H9 (cell line): ENCODE results near the gene SCAF11. TPM values are rescaled to one million over a fixed set of nuclear protein-coding genes. Genes with fewer than 3 reads are reported as not detected.
A peak's percentile ranks its signal among the peaks of the same experiment; 100 is the strongest.

Experiments
- DNase-seq: peaks from one replicate; pipeline ENCODE4 v3.0.0-alpha.2; 2017
- H2AFZ ChIP-seq: one replicate; pipeline ENCODE4 v1.6.1; 2013; ENCODE audit warnings: mild to moderate bottlenecking, low read length, control low read depth, moderate library complexity
- H2AK5ac ChIP-seq: 2 replicates; pipeline ENCODE4 v1.6.1; 2013; ENCODE audit warnings: low read length, control low read depth, mixed read lengths; ENCODE audit not compliant: insufficient read length
- H2BK120ac ChIP-seq: one replicate; pipeline ENCODE4 v1.6.1; 2013; ENCODE audit warnings: low read depth, mild to moderate bottlenecking, low read length, control low read depth, inconsistent platforms; ENCODE audit not compliant: poor library complexity, severe bottlenecking
- H2BK12ac ChIP-seq: 2 replicates; pipeline ENCODE4 v1.6.1; 2013; ENCODE audit warnings: low read length, control low read depth, mixed read lengths, low read depth; ENCODE audit not compliant: insufficient read length
- H2BK15ac ChIP-seq: 2 replicates; pipeline ENCODE4 v1.6.1; 2013; ENCODE audit warnings: low read depth, low read length, control low read depth
- H2BK20ac ChIP-seq: one replicate; pipeline ENCODE4 v1.6.1; 2013; ENCODE audit warnings: low read depth, mild to moderate bottlenecking, low read length, control low read depth, inconsistent platforms; ENCODE audit not compliant: poor library complexity, severe bottlenecking
- H2BK5ac ChIP-seq: 2 replicates; pipeline ENCODE4 v1.6.1; 2013; ENCODE audit warnings: low read length, control low read depth, mixed read lengths; ENCODE audit not compliant: insufficient read length
- H3K14ac ChIP-seq: 2 replicates; pipeline ENCODE4 v1.6.1; 2013; ENCODE audit warnings: low read length, control low read depth; ENCODE audit not compliant: insufficient read depth
- H3K18ac ChIP-seq: 2 replicates; pipeline ENCODE4 v1.6.1; 2013; ENCODE audit warnings: low read depth, mild to moderate bottlenecking, mixed read lengths, low read length, control low read depth; ENCODE audit not compliant: insufficient read length
- H3K23ac ChIP-seq: 2 replicates; pipeline ENCODE4 v1.6.1; 2013; ENCODE audit warnings: low read length, control low read depth, mixed read lengths, low read depth; ENCODE audit not compliant: insufficient read length
- H3K23me2 ChIP-seq: 2 replicates; pipeline ENCODE4 v1.6.1; 2013; ENCODE audit warnings: low read depth, mild to moderate bottlenecking, mixed read lengths, low read length, control low read depth; ENCODE audit not compliant: insufficient read length, poor library complexity, severe bottlenecking
- H3K27ac ChIP-seq: 2 replicates; pipeline ENCODE4 v1.5.1; 2013; ENCODE audit warnings: low read length, control low read depth, mixed read lengths, low read depth; ENCODE audit not compliant: insufficient read length
- H3K27me3 ChIP-seq: 2 replicates; pipeline ENCODE4 v1.6.1; 2013; ENCODE audit warnings: low read length, control low read depth, inconsistent platforms; ENCODE audit not compliant: insufficient read depth
- H3K4ac ChIP-seq: 2 replicates; pipeline ENCODE4 v1.6.1; 2013; ENCODE audit warnings: low read depth, mild to moderate bottlenecking, control low read depth, inconsistent platforms, low read length, moderate library complexity
- H3K4me1 ChIP-seq: 2 replicates; pipeline ENCODE4 v1.6.1; 2013; ENCODE audit warnings: low read length, control low read depth, inconsistent platforms; ENCODE audit not compliant: insufficient read depth
- H3K4me2 ChIP-seq: 2 replicates; pipeline ENCODE4 v1.6.1; 2013; ENCODE audit warnings: low read length, control low read depth, mixed read lengths; ENCODE audit not compliant: insufficient read length, insufficient read depth
- H3K56ac ChIP-seq: 2 replicates; pipeline ENCODE4 v1.6.1; 2013; ENCODE audit warnings: low read depth, mild to moderate bottlenecking, mixed read lengths, low read length, control low read depth; ENCODE audit not compliant: insufficient read length
- H3K79me1 ChIP-seq: 2 replicates; pipeline ENCODE4 v1.6.1; 2013; ENCODE audit warnings: low read depth, mild to moderate bottlenecking, moderate library complexity, low read length, control low read depth, inconsistent platforms; ENCODE audit not compliant: insufficient read depth, poor library complexity, severe bottlenecking
- H3K79me2 ChIP-seq: 2 replicates; pipeline ENCODE4 v1.6.1; 2013; ENCODE audit warnings: low read length, control low read depth, inconsistent platforms; ENCODE audit not compliant: insufficient read depth
- H3K9ac ChIP-seq: 2 replicates; pipeline ENCODE4 v1.6.1; 2013; ENCODE audit warnings: low read length, control low read depth, mixed read lengths; ENCODE audit not compliant: insufficient read length; ENCODE audit errors: extremely low read depth
- H3K9me3 ChIP-seq: one replicate; pipeline ENCODE4 v1.6.1; 2013; ENCODE audit warnings: low read depth, low read length, inconsistent platforms; ENCODE audit not compliant: control insufficient read depth
- H3T11ph ChIP-seq: one replicate; pipeline ENCODE4 v1.6.1; 2013; ENCODE audit warnings: mild to moderate bottlenecking, low read length, control low read depth, inconsistent platforms
- H4K20me1 ChIP-seq: one replicate; pipeline ENCODE4 v1.6.1; 2013; ENCODE audit not compliant: control insufficient read depth, insufficient read length, insufficient read depth
- H4K5ac ChIP-seq: 2 replicates; pipeline ENCODE4 v1.6.1; 2013; ENCODE audit warnings: low read depth, mild to moderate bottlenecking, mixed read lengths, low read length, control low read depth; ENCODE audit not compliant: insufficient read length
- H4K8ac ChIP-seq: replicated peaks from 2 replicates; pipeline ENCODE4 v1.6.1; 2013; ENCODE audit warnings: low read length, control low read depth, mixed read lengths, low read depth; ENCODE audit not compliant: insufficient read length
- H4K91ac ChIP-seq: 2 replicates; pipeline ENCODE4 v1.6.1; 2013; ENCODE audit warnings: low read depth, mild to moderate bottlenecking, moderate library complexity, mixed read lengths, low read length, control low read depth; ENCODE audit not compliant: insufficient read length
- H3K27ac Mint-ChIP-seq, 3 experiments: 2 replicates in 2 of 3; 3 replicates in 1 of 3; pipeline ENCODE4 v1.8.0; 2020 to 2021; ENCODE audit warnings: mixed read lengths in 3 of 3, mild to moderate bottlenecking in 1 of 3, moderate library complexity in 1 of 3
- H3K27me3 Mint-ChIP-seq: 2 replicates; pipeline ENCODE4 v1.8.0; 2021; ENCODE audit warnings: low read depth, mild to moderate bottlenecking, moderate library complexity, mixed read lengths
- H3K36me3 Mint-ChIP-seq, 3 experiments: 2 replicates in 2 of 3; 3 replicates in 1 of 3; pipeline ENCODE4 v1.8.0; 2020 to 2021; ENCODE audit warnings: low read depth in 3 of 3, mixed read lengths in 3 of 3; ENCODE audit not compliant: insufficient read depth in 1 of 3
- H3K4me1 Mint-ChIP-seq, 2 experiments: 2 replicates each; pipeline ENCODE4 v1.8.0; 2020; ENCODE audit warnings: mixed read lengths in 2 of 2
- H3K4me3 Mint-ChIP-seq, 2 experiments: 2 replicates in 1 of 2; 3 replicates in 1 of 2; pipeline ENCODE4 v1.8.0; 2020 to 2021; ENCODE audit warnings: mild to moderate bottlenecking in 2 of 2, mixed read lengths in 2 of 2, moderate library complexity in 1 of 2
- H3K9me3 Mint-ChIP-seq, 2 experiments: 2 replicates in 1 of 2; 3 replicates in 1 of 2; pipeline ENCODE4 v1.8.0; 2020; ENCODE audit warnings: mild to moderate bottlenecking in 2 of 2, mixed read lengths in 2 of 2, moderate library complexity in 1 of 2
- CTCF ChIP-seq: fragments of 200-600 bp; sonication (generic); conservative IDR thresholded peaks from 3 replicates; pipeline ENCODE4 v1.8.0; 2021; ENCODE audit warnings: antibody characterized with exemption, mild to moderate bottlenecking
- WGBS: extraction: QIAGEN DNeasy Blood & Tissue Kit; methylation state at CpG from one replicate; pipeline ENCODE4 v1.1.7; 2013; ENCODE audit warnings: missing lambda C conversion rate, low lambda C conversion rate, mixed read lengths; ENCODE audit not compliant: insufficient read length; ENCODE audit errors: extremely low coverage; 5-methylcytosine and 5-hydroxymethylcytosine counted together
- total RNA-seq: library from RNA; stranded (reverse); gene quantifications from 2 replicates; pipeline ENCODE4 v1.2.1, GENCODE V29; 2021

Gene SCAF11
- total RNA-seq, 1 experiment from 2014 or later, result 90.8 TPM

- H3K27me3 ChIP-seq, result no peaks in the 10 kb centered on the region
- no peak for TF ChIP-seq CTCF
- H2BK5ac ChIP-seq, result no peak overlapping the region
- peaks cover 11% of the 10 kb centered on the region; the same call in 1 of the 2 replicates for H3K79me2 ChIP-seq
- H3K56ac ChIP-seq, result no peak overlapping the region
- no peaks in the 10 kb centered on the region for H4K20me1 ChIP-seq
- DNase-seq, result no peak
- H3K4me3 Mint-ChIP-seq, result peak overlapping the region; percentile 93 to 95
- H3K9ac ChIP-seq, result peak overlapping the region; percentile 74
- peaks cover 19 to 30% (median 21%) of the 10 kb centered on the region in 3 experiments for H3K36me3 Mint-ChIP-seq
- peaks cover 33 to 39% of the 10 kb centered on the region in 2 experiments for H3K4me1 Mint-ChIP-seq
- no peaks in the 10 kb centered on the region; the same call in 1 of the 2 replicates for H3K4me1 ChIP-seq
- H3T11ph ChIP-seq, result no peak overlapping the region
- no peak overlapping the region for H4K8ac ChIP-seq
- H3K27me3 Mint-ChIP-seq, result peaks cover 2% of the 10 kb centered on the region; the same call in 1 of the 2 replicates
- peak overlapping the region in 2 of 3 experiments; percentile 92 to 94; a peak in 4 of 7 replicates for H3K27ac Mint-ChIP-seq
- no peak overlapping the region for H2BK15ac ChIP-seq
- H3K14ac ChIP-seq, result no peak overlapping the region
- H3K27ac ChIP-seq, result no peak overlapping the region
- H3K18ac ChIP-seq, result no peak overlapping the region
- no peak overlapping the region for H2AFZ ChIP-seq
- H4K91ac ChIP-seq, result no peak overlapping the region
- no peak overlapping the region for H2BK20ac ChIP-seq
- peak overlapping the region; percentile 67 for H3K4me2 ChIP-seq
- H2BK120ac ChIP-seq, result no peak overlapping the region
- no peak overlapping the region for H3K23ac ChIP-seq
- peaks cover 13% of the 10 kb centered on the region in 2 experiments; a peak in 4 of 5 replicates for H3K9me3 Mint-ChIP-seq
- peaks cover 4% of the 10 kb centered on the region for H3K79me1 ChIP-seq
- no CpG with 5 or more reads among the region's 10 CpGs for WGBS
- H2BK12ac ChIP-seq, result no peak overlapping the region
- H3K9me3 ChIP-seq, result no peaks in the 10 kb centered on the region
- H3K23me2 ChIP-seq, result peaks cover 11% of the 10 kb centered on the region
- H4K5ac ChIP-seq, result no peak overlapping the region
- no peak overlapping the region for H3K4ac ChIP-seq
- no peak overlapping the region for H2AK5ac ChIP-seq
These were observed 1.1 kb downstream of the SCAF11 start for GRCh38 chr12:45989287-45989686.
